IPS DF 4.7 (cell line): ENCODE measurements around the gene CSNK1G3.
A peak's percentile ranks its signal among the peaks of the same experiment; 100 is the strongest.
"Not testable (repeated sequence)": the region's sequence is repeated elsewhere in the genome, so short reads cannot be mapped to it uniquely, and the experiment has no call there.

ENCODE experiments used
- DNase-seq: peaks from one replicate; pipeline ENCODE4 v3.0.0-alpha.2; 2013; ENCODE audit warnings: low spot score; ENCODE audit errors: extremely low read depth

The CSNK1G3 gene

DNA sequence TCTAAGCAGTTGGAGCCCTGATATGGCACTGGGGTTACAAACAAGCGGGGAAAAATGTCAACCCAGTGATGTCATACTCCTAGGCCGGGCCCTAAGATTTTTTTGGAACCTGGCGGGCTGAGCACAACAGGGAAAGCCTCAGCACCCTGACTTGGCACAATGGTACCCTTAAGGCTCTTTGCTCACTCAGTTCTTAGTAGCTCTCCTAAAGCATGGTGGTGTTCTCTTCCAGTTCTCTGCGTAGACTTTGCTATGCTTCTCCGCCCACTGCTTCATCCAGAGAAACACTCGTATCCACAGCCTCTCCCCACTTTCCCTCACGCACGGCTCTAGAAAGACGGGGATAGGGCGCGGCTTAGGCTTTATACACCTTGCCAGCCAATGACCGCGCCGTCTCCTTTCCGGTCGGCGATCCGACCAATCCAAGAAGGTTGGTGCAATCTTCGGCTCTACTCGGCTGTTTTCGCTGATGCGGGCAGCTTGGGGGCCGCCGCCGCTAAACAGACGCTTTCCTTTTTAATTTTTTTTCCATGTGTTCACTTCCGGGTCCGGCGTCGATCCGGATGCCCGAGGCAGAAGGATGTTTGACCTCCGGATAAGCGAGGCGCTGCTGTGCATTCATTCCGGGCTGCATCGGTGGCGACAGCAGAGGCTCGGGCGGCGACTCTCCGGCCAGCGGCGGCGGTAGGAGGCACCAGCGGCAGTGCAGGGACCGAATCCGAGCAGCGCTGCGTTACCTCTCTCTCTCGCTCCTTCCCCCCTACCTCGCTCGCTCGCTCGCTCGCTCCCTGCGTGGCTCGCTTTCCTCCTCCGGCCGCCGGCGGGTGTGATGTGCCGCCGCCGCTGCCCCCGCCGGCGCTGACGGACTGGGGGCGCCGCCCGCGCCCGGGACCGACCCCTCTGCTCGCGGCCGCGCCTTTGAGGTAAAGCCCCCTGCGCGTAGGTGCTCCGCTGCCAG lies at the start of gene CSNK1G3:
Gene CSNK1G3 (plus strand): TSS at position 530 of the 958 bp plus-strand sequence. CDS start 33,487 bp downstream, outside the sequence.
- peak; percentile 94 for DNase-seq

- not testable (repeated sequence) for DNase-seq
Observed at GRCh38 chr5:123466839-123467238, 45.1 kb upstream of the CSNK1G3 start.

DNA sequence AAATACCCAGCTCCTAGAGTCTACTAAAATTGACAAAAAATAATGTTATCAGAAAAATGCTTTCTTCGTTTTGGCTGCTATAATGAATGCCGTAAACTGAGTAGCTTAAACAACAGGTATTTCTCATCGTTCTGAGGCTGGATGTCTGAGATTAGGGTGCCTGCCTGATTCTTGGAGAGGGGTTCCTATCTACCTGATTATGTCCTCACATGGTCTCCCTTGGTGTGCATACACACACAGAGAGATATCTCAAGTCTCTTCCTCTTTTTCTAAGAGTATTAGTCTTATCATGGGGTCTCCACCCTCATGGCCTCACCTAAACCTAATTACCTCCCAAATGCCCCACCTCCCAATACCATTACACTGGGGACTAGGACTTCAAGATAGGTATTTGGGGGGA lies 40.6 kb upstream of the CSNK1G3 start:
- no peak for DNase-seq

DNA sequence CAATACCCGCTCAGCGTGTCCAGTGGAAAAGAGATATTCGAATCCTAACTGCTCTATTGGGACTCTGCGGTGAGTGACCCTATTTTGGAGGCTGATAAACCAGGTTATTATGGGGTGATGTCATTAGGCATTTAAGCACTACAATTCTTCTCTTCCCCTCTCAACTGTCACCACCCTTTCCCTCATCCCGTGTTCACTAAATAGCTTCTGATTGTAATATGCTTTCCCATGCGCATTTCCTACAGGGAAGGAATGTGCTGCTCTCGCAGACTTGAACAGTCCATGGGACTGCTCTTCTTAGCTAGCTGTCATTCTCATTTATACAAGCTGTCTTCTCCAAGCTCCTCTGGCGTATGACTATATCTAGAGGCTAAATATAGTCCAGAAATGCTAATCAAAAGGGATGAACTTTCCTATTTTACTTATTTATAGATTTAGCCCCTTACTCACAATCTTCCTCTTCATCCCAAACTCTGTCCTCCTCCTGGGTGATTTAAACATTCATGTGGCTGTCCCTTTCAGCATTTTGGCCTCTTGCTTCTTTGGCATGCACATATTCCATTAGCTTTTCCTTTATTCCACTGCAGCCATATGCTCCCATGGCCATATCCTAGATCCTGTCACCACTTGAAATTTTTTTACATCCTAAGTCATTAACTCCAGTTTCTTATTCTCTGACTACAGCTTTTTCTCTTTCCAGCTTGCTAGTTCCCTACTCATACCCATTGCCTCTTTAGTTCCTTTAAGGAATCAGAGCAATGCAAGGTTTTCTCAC lies 39.6 kb upstream of the CSNK1G3 start:
- no peak for DNase-seq

DNA sequence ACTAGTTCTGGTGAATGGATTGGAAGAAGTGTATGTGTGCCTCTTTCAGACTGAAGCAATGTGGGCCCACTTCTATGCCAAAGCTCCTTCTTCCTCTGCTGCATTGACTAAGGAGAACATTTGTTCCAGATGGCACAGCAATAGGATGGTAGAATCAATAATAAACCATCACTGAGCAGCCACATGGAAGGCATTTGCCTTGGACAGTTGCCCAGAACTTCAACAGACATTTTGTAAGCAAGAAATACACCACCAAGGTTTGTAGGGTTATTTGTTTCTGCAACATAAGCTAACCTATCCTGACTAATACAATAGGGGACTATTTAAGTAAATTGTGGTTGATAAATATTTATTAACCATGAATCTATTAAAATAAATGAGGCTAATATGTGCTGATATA lies 37.7 kb upstream of the CSNK1G3 start:
- no peak for DNase-seq

- DNase-seq: no peak
Observed at GRCh38 chr5:123476731-123477130, 35.2 kb upstream of the CSNK1G3 start.

DNA sequence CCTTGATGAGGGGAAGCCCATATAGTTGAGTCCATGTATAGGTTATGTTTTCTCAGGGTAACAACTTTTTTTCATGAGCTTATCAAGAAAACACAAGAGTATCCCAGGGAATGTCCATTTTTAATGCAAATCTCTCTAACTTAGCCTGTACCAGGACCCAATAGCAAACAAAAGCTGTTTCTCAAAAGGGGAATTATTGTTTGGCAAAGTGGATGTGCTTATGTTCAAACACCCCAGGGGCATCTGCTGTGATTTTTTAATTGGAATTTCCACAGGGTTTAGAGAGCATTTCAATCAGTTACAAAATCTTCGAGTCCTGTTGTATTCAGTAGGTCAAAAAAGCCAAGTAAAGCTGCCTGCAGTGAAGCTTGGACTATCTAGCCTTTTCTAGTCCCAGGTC lies 33.4 kb upstream of the CSNK1G3 start:
- DNase-seq: no peak

GRCh38 chr5:123482258-123482657 lies 29.7 kb upstream of the CSNK1G3 start:
- no peak for DNase-seq

- DNase-seq: no peak
Observed at GRCh38 chr5:123483446-123484077, 28.4 kb upstream of the CSNK1G3 start.

DNA sequence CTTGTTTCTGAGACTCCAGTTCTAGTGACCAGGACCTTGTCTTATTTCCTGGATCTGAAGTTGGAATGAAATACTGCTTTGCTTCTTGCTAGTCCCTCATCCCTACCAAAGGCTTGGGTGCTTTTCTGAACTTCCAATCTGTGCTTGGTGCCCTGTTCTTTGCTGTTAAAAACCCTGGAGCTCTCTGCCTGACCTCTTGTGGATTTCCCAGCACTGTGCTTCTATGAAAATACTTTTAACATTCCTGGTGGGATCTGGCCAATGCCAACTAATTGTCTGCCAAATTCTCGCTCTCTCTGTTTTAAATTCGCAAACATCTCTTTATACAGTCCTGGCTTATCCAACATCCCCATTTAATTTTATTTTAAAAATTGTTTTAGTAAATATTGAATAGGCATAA lies 26.7 kb upstream of the CSNK1G3 start:
- no peak for DNase-seq

DNA sequence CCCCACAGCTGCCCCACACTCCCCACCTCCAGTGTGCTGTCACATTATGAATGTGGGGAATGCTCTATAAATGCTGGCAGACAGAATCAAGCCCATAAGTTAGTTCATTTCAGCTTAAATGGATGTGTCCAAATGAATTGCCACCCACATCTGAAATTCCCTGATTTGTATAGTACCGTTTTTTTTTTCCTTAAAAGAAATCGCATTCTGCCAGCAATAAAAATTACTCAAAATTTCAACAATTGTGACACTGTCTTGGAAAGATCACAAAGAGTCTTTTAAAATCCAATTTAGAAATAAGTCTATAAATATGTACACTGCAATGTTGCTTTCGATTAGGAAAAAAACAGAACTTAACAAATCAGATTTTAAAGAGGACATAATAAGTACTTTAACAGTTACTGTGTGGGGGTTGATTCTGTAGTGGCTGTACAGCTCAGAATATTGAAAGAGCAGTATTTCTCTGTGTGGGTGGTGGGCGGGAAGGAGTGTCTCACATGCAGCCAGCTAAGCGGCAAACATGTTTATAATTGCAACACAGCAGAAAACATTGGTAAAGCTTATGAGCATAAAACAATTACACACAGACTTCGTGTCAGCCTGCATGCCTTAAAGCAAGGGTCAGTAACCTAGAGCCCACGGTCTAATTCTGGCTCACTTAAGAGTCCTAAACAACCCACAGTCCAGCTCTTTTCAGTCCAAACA lies 24.9 kb upstream of the CSNK1G3 start:
- no peak for DNase-seq

DNA sequence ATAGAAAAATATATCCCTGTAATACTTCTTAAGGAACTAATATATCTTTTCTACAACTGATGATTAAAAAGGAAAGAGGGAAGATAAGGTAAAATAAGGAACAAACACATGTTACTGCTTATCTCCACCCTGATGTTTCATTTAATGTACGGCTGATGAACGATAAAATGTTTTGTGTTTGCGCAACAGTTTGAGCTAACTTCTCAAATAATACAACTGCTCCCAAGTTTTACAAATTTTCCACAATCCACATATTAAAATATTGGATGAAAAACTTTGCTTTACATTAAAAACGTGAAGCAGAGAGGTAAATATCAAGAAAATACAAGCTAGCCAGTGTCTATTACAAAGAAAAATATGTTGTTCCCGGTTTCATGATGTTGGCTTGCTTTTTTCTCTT lies 21.0 kb upstream of the CSNK1G3 start:
- DNase-seq: no peak

- DNase-seq: not testable (repeated sequence)
Observed at GRCh38 chr5:123495211-123495610, 16.8 kb upstream of the CSNK1G3 start.

GRCh38 chr5:123496892-123497291 lies 15.1 kb upstream of the CSNK1G3 start:
- DNase-seq: no peak

DNA sequence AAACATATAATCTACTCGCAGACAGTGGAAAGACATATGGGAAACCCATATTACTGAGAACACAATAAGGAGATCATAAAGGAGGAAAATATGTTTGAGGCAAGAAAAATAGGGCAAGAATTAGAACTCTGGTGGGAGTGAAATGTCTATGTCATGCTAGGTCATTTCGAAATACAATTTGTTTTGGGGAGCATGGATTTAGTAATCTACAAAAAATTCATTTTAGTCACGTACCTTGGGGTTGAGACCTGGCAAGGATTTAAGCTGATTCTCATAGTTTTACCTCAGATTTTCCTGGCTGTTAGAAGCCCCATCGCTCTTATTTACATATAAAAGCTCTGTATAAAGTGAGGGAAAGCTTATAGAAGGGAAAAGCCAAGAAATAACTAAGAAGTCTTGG lies 11.5 kb upstream of the CSNK1G3 start:
- DNase-seq: no peak

GRCh38 chr5:123502120-123502519 lies 9.9 kb upstream of the CSNK1G3 start:
- DNase-seq: no peak

DNA sequence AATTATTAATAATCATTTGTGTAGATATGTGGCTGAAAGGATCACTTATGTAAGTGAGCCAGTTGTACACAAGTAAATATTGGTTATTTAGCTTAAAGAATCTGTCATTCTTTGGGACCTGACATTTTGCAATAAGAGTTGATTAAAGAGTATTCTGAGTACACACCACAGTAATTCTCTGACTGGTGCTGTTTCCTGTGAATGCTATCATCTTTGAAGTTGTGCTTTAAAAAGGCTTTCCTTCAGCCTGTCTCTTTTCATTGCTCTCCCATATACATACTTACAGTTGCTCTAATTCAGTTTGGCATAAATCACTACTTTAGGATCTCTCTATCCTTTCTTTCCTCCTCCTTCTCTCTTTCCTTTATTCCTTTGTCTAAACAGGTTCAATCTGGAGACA lies 8.7 kb upstream of the CSNK1G3 start:
- no peak for DNase-seq

DNA sequence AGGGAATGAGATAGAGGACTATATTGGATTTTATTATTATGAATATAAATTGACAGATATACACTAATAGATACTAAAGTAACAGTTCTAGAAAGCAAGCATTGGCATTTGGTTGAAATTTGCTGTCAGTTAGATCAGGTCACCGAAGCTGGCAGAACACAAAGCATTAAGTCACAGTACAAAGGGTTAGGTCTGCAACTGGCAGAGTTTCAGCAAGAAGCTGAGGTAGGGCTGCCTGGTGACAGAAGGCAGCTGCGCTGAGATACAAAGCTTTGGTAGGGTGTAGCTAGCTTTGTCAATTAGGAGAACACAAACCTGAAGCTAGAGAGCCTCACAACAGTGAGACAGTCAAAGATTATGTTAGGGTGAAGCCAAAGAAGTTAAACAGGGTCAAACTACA lies 6.3 kb upstream of the CSNK1G3 start:
- DNase-seq: no peak

GRCh38 chr5:123508441-123508840 lies 3.5 kb upstream of the CSNK1G3 start:
- no peak for DNase-seq

GRCh38 chr5:123511290-123511647 lies 708 bp upstream of the CSNK1G3 start:
- DNase-seq: no peak
